GM21529 (cell line): ENCODE data around the gene ARHGAP22.

Experiments
- ATAC-seq: cut with Tn5 transposase; IDR thresholded peaks from one replicate; pipeline ENCODE4 v1.9.1; 2021; ENCODE audit not compliant: unreplicated experiment

Gene ARHGAP22

GRCh38 chr10:48633381-48634197 is 28.7 kb upstream of the ARHGAP22 start:
- peak; percentile 43 for ATAC-seq

- ATAC-seq: no peak
These were observed 27.3 kb upstream of the ARHGAP22 start for GRCh38 chr10:48632166-48632565.

- no peak for ATAC-seq
These were observed 23.2 kb upstream of the ARHGAP22 start for GRCh38 chr10:48627984-48628609.

GRCh38 chr10:48626986-48627731 is 22.3 kb upstream of the ARHGAP22 start:
- no peak for ATAC-seq

GRCh38 chr10:48626447-48626846 is 21.6 kb upstream of the ARHGAP22 start:
- ATAC-seq: no peak

- no peak for ATAC-seq
These were observed 20.9 kb upstream of the ARHGAP22 start for GRCh38 chr10:48625826-48626134.

- ATAC-seq: no peak
These were observed 18.8 kb upstream of the ARHGAP22 start for GRCh38 chr10:48623607-48624132.

- ATAC-seq: no peak
These were observed 18.1 kb upstream of the ARHGAP22 start for GRCh38 chr10:48623009-48623408.

- no peak for ATAC-seq
These were observed 15.8 kb upstream of the ARHGAP22 start for GRCh38 chr10:48620719-48621118.

GRCh38 chr10:48616436-48616835 is 11.6 kb upstream of the ARHGAP22 start:
- ATAC-seq: no peak

GRCh38 chr10:48614481-48615390 is 9.9 kb upstream of the ARHGAP22 start:
- ATAC-seq: peak; percentile 79

- ATAC-seq: no peak
These were observed 8.1 kb upstream of the ARHGAP22 start for GRCh38 chr10:48613016-48613415.

- no peak for ATAC-seq
These were observed 7.5 kb upstream of the ARHGAP22 start for GRCh38 chr10:48612236-48612943.

GRCh38 chr10:48611133-48611532 is 6.3 kb upstream of the ARHGAP22 start:
- no peak for ATAC-seq

- no peak for ATAC-seq
These were observed 5.8 kb upstream of the ARHGAP22 start for GRCh38 chr10:48610585-48611093.

GRCh38 chr10:48609899-48610584 is 5.2 kb upstream of the ARHGAP22 start:
- no peak for ATAC-seq

- ATAC-seq: no peak
These were observed 4.6 kb upstream of the ARHGAP22 start for GRCh38 chr10:48609441-48609840.

GRCh38 chr10:48608976-48609375 is 4.1 kb upstream of the ARHGAP22 start:
- ATAC-seq: no peak

- ATAC-seq: peak; percentile 87
These were observed 3.4 kb upstream of the ARHGAP22 start for GRCh38 chr10:48608279-48608681.
